ENCODE results near the gene CYP2J2.

Gene CYP2J2

GRCh38 chr1:59892841-59893811, 33.4 kb downstream of the CYP2J2 start:
- TF ChIP-seq CTCF (IDR thresholded peaks at IDR 0.05) = no peak
- H3K27me3 Mint-ChIP-seq (ENCODE audit: low read depth, poor library complexity) = peaks cover 3% of the 10 kb centered on the region
- H3K27ac Mint-ChIP-seq = no peak overlapping the region
- no peak for DNase-seq
- peaks cover 27% of the 10 kb centered on the region for H3K9me3 Mint-ChIP-seq
- H3K4me1 Mint-ChIP-seq = no peaks in the 10 kb centered on the region
- H3K36me3 Mint-ChIP-seq (ENCODE audit: low read depth) = no peaks in the 10 kb centered on the region
- H3K4me3 Mint-ChIP-seq = no peak overlapping the region

- TF ChIP-seq CTCF (IDR thresholded peaks at IDR 0.05) = no peak
- H3K27me3 Mint-ChIP-seq (ENCODE audit: low read depth, poor library complexity) = no peaks in the 10 kb centered on the region
- peaks cover 31% of the 10 kb centered on the region for H3K9me3 Mint-ChIP-seq
- H3K27ac Mint-ChIP-seq = no peak overlapping the region
- no peaks in the 10 kb centered on the region for H3K4me1 Mint-ChIP-seq
- H3K36me3 Mint-ChIP-seq (ENCODE audit: low read depth) = no peaks in the 10 kb centered on the region
- DNase-seq = no peak
- no peak overlapping the region for H3K4me3 Mint-ChIP-seq
These were observed 41.3 kb downstream of the CYP2J2 start for GRCh38 chr1:59885160-59885832.

GRCh38 chr1:59880735-59881134, 45.8 kb downstream of the CYP2J2 start:
- Mint-ChIP-seq H3K27ac (no peak overlapping the region), H3K36me3 (ENCODE audit: low read depth) (peaks cover 13% of the 10 kb centered on the region), H3K9me3 (peaks cover 24% of the 10 kb centered on the region), H3K27me3 (ENCODE audit: low read depth, poor library complexity) (no peaks in the 10 kb centered on the region), H3K4me3 (no peak overlapping the region), H3K4me1 (peaks cover 5% of the 10 kb centered on the region)
- TF ChIP-seq CTCF (IDR thresholded peaks at IDR 0.05) = no peak
- no peak for DNase-seq

- Mint-ChIP-seq H3K36me3 (ENCODE audit: low read depth) (peaks cover 13% of the 10 kb centered on the region), H3K9me3 (peaks cover 24% of the 10 kb centered on the region), H3K4me3 (no peak overlapping the region), H3K27ac (no peak overlapping the region), H3K4me1 (peaks cover 5% of the 10 kb centered on the region), H3K27me3 (ENCODE audit: low read depth, poor library complexity) (no peaks in the 10 kb centered on the region)
- no peak for DNase-seq
- TF ChIP-seq CTCF (IDR thresholded peaks at IDR 0.05) = no peak
These were observed 46.5 kb downstream of the CYP2J2 start for GRCh38 chr1:59879996-59880505.

GRCh38 chr1:59879574-59879973, 47.0 kb downstream of the CYP2J2 start:
- peak; percentile 63 for DNase-seq
- H3K4me1 Mint-ChIP-seq = peaks cover 5% of the 10 kb centered on the region
- H3K36me3 Mint-ChIP-seq (ENCODE audit: low read depth) = peaks cover 13% of the 10 kb centered on the region
- no peak overlapping the region for H3K4me3 Mint-ChIP-seq
- H3K9me3 Mint-ChIP-seq = peaks cover 24% of the 10 kb centered on the region
- H3K27ac Mint-ChIP-seq = no peak overlapping the region
- TF ChIP-seq CTCF (IDR thresholded peaks at IDR 0.05) = peak; percentile 66
- no peaks in the 10 kb centered on the region for H3K27me3 Mint-ChIP-seq (ENCODE audit: low read depth, poor library complexity)
